OCI-LY1 (cell line): Measurements from ENCODE around the gene CACNA1C.

Experiments used
- EZH2 ChIP-seq: fragments of 200-600 bp; sonication (generic), shearing (Covaris generic); IDR thresholded peaks from 2 replicates; pipeline ENCODE4 v1.8.0; 2017; ENCODE audit warnings: borderline replicate concordance, mixed run types, mild to moderate bottlenecking, antibody characterized with exemption, low read length, moderate library complexity, mixed read lengths
- TF ChIP-seq, protein P1 (sequence below): fragments of 200-600 bp; sonication (generic), shearing (Covaris generic); IDR thresholded peaks from 2 replicates; pipeline ENCODE4 v1.5.1; 2017; ENCODE audit warnings: mild to moderate bottlenecking, antibody characterized with exemption, low read length, moderate library complexity, mixed read lengths

DNA sequence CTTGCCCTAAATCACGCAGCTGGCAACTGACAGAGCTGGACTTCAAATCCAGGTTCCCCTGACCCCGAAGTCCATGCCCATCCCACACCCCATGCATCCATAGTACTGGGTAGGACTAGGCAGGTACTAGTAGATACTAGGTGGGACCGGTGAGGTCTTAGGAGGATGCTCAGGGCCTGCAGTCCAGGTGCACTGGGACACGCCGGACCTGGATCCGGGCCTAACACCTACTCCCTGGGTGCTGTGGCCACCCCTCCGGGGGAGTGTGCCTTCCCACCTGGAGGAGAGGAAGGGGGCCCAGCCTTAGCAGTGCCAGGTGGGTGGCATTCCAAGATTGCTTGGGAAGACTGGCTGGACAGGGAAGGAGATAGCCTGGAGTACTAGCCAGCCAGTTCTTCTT is 64.8 kb downstream of the CACNA1C start:
- TF ChIP-seq, protein P1, sequence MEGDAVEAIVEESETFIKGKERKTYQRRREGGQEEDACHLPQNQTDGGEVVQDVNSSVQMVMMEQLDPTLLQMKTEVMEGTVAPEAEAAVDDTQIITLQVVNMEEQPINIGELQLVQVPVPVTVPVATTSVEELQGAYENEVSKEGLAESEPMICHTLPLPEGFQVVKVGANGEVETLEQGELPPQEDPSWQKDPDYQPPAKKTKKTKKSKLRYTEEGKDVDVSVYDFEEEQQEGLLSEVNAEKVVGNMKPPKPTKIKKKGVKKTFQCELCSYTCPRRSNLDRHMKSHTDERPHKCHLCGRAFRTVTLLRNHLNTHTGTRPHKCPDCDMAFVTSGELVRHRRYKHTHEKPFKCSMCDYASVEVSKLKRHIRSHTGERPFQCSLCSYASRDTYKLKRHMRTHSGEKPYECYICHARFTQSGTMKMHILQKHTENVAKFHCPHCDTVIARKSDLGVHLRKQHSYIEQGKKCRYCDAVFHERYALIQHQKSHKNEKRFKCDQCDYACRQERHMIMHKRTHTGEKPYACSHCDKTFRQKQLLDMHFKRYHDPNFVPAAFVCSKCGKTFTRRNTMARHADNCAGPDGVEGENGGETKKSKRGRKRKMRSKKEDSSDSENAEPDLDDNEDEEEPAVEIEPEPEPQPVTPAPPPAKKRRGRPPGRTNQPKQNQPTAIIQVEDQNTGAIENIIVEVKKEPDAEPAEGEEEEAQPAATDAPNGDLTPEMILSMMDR, result no peak
- no peak for TF ChIP-seq EZH2
